GM18498 (cell line): ENCODE data around the gene KRT35.

Experiments
- ATAC-seq: cut with Tn5 transposase; IDR thresholded peaks from one replicate; pipeline ENCODE4 v1.9.1; 2021; ENCODE audit warnings: mild to moderate bottlenecking, moderate library complexity; ENCODE audit not compliant: unreplicated experiment

KRT35 gene

DNA sequence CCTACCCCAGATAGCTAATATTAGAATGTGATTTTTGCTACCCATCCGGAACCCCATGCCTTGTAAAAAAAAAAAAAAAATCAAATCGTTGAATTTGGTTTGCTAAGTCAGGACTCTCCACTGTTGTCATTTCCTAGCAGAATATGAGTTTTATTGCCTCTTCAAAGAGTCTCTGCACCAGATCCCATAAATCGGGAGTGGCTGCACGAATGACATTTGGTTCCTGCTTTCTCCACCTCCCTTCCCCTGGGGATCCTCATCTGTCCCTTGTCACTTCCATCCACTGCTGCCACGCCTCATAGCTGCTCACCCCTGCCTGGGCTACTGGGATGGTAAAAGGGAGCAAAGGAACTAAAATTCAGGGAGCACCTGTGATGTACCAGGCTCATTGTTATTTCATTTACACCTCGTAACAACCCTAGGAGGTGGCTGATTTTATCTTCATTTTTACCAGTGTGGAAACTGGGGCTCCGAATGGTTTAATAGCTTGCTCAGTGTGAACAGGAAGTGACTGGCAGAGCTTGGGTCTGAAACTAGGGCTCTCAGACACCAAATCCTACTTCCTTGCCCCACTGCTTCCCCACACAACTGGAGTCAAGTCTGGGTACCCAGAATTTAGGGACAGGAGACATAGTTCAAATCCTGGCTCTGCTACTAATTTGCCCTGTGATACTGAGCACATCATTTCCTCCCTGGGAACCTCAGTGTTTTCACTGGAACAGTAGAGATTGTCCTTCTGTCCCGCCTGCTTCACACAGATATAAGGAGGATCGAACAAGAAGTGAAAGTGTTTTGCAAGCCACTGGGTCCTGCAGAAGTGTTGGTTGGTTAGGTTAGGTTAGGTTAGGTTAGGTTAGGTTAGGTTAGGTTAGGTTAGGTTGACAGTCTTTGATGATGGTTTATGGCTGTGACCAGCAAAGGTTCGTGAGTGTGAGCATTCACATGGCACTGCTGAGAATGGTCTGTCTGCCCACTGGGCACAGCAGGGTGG lies 9.3 kb upstream of the KRT35 start:
- no peak for ATAC-seq

DNA sequence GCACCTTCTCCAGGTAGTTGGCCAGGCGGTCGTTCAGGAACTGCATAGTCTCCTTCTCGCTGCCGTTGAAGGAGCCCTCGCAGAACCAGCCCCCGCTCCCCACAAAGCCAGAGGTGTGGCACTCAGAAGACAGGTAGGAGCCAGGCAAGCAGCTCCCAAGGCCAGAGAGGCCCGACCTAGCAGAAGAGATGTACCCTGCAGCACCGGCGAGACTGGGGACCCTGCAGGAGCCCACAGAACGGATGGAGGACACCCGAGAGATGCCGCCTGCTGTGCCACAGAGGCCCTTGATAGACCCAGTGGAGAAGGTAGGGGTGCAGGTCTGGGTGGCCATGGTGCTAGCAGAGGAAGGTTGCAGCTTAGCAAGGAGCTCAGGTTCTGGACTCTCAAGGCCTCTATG lies 8.6 kb upstream of the KRT35 start, which contains the start of gene KRT36:
KRT36 (minus strand) TSS at position 380 of the 400 bp plus-strand sequence; CDS start at position 334, 46 bp downstream.
- ATAC-seq = no peak

DNA sequence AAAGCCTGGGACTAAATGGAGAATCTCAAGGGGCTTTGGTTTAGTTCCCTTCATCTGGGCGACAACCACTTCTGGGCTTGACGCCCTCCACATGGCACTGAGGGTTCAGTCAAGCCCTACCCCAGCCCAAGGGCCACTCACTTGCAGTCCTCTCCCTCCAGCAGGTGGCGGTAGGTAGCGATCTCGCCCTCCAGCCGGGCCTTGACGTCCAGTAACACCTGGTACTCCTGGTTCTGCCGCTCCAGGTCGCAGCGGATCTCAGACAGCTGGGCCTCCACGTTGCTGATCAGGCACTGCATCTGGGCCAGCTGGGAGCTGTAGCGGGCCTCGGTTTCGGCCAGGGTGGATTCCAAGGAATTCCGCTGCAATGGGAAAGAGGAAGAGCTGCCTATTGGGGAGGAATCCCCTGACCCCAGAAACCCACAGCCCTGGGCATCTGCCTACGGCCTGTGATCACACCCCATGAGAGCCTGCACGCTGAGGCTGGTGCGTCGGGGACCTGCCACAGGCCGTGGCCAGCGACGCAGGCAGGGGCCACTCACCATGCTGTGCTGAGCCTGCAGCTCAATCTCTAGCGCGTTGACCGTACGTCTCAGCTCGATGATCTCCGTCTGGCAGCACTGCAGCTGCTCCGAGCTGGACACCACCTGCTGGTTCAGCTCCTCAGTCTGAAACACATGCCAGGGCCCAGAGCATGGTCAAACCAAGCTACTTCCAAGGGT lies 6.0 kb upstream of the KRT35 start:
- no peak for ATAC-seq

DNA sequence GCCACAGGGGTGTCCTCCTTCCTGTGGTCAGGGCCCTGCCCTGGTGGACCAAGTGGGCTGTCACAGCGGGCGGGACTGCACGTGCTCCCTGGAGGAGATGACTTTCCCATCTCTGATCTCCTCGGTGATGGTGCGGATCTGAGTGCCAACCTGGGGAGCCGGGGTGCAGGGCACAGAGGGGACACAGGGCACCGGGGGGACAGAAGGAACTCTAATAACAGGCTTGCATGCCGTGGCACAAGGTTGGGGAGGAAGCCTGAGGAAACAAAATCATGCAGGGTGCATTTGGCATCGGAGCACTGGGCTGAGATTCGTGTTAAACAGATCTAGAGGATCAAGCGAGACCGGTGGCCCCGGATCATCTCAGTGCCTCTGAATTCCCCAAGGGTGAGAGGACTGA lies 5.4 kb upstream of the KRT35 start:
- ATAC-seq = no peak

DNA sequence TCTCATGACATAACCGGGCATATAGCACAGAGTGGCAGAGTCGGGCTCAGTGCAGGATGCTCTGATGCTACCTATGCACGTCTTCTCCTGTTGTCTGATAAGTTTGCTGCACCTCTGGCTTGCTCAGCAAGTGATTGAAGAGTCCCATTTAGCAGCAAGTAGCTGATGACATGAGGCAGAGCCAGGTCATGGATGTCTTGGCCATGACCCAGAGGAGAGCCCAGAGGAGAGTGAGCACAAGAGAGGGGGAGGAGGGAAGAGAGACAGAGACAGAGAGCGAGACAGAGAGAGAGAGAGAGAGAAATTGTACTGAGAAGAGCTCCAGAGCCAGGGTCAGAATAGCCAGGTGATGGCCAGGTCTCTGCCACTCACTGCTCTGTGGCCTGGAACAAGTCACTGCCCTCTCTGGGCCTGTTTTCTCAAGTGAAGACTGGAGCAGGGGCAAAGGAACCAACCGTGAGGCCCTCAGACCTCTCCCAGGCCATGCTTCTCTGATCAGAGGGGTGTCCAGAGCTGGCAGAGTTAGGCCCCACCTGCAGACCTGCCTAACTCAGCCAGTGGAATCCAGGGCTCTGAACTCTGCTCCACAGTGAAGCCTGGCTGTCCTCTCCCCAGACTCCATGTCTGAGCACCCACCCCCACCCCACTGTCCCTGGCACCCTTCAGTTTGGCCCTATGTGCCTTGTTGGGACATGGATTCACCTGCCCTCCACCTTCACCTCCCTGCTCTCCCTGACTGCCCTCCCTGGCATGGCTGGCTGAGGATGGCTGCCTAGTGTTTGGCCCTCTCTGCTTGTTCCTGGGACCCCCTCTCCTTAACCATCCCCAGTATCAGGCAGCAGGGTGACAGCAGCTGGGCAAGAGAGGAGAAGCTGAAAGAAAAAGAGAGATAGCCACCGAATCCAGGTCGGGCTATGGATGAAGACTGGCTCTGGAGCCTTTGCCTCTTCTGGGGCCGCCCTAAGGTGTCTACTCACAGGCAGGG lies 4.3 kb upstream of the KRT35 start:
- ATAC-seq = no peak

DNA sequence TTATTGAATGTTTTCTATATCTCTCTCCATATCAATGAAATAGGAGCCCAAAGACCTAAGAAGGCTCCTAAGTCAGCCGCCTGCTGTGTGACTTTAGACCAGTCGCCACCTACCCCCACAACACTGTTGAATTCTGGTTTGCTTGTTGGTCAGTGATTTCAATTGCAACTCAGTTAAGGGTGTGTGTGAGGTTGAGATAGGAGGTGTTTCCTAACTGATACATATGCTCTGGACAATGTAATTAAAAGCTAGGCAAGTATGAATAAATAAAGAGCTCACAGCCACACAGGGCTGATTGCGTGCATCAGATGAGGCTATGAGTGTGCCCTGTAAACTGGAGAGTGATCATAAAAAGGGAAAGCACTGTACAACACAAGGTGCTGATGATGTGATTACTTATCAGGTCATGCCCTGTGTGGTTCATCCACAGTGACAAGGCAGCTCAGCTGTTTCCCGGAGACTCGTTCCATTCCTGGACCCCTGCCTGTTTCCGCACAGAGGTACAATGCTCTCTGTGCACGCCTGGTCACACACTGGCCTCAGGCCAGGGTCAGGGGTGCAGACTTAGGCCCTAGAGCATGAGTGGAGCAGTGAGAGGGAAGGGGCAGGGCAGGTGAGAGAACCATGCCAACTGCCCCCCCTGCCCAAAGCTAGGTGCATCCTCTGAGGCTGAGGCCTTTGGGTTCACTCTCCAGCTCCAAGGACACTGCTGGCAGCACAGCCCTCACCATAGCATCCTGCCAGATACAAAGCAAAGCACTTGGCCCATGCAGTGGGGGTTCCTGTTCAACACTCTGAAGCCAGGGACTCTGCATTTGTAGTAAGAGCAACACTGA lies 3.3 kb upstream of the KRT35 start:
- no peak for ATAC-seq

DNA sequence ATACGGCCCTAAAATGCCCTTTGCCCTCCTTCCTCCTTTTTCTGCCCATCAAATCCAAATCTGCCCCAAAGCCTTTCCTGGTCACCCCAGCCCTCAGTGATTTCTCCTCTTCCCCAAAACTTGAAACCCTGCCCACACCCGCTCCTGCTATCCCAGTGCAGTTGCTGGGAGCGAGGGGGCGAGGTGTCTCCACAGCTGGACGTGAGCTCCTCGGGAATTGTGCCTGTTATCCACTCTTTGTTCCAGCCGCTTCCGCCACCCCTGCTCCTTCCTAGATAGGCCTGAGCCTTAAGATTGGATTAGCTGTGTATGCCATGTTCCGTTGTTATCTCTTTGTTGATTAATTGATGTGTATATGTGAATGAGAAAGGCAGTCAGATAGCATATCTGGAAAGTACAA lies 2.6 kb upstream of the KRT35 start:
- ATAC-seq = no peak

DNA sequence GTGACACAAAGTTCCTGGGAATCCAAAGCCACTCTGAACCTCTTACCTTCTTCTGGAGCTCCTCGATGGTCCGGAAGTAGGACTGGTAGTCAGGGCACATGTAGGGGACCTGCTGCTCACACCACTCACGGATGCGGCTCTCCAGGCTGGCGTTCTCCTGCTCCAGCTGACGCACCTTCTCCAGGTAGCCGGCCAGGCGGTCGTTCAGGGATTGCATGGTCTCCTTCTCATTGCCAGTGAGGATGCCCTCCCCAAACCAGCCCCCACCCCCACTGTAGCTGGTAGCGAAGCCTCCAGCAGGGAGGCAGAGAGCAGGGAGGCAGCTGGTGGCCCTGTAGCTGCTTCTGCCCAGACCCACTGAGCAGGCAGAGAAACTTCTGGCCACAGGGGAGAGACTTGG lies 370 bp downstream of the KRT35 start:
- no peak for ATAC-seq

DNA sequence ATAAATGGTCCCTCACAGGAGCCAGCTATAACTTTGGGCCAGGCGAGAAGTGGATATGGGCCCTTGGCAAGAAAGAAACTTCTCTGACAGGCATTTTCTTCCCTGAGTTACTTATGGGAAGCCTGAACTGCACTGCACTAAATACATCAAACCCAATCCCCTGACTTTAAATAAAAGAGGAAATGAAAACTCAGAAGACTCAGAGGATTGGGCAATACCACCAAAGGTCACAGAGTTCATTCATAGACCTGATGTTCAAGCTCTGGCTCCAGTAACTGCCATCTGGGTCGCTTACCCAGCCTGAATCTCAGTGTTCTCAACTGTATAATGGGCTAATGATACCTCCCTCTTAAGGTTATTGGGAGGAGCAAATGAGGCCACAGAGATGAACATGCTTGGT lies 815 bp downstream of the KRT35 start:
- ATAC-seq = no peak

DNA sequence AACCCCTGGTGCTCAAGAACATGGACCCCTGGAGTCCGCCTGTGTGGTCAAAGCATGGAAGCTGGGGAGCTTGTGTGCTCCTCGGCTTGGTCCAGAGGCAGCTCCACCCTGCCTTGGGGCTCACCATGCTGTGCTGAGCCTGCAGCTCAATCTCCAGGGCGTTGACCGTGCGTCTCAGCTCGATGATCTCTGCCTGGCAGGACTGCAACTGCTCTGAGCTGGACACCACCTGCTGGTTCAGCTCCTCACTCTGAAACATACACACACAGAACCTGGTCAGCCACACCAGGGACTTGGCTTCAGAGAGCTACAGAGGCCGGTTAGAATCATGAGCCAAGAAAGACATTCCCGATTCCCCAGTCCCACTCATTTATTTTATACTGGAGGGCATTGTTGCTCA lies 2.7 kb downstream of the KRT35 start:
- ATAC-seq = no peak

DNA sequence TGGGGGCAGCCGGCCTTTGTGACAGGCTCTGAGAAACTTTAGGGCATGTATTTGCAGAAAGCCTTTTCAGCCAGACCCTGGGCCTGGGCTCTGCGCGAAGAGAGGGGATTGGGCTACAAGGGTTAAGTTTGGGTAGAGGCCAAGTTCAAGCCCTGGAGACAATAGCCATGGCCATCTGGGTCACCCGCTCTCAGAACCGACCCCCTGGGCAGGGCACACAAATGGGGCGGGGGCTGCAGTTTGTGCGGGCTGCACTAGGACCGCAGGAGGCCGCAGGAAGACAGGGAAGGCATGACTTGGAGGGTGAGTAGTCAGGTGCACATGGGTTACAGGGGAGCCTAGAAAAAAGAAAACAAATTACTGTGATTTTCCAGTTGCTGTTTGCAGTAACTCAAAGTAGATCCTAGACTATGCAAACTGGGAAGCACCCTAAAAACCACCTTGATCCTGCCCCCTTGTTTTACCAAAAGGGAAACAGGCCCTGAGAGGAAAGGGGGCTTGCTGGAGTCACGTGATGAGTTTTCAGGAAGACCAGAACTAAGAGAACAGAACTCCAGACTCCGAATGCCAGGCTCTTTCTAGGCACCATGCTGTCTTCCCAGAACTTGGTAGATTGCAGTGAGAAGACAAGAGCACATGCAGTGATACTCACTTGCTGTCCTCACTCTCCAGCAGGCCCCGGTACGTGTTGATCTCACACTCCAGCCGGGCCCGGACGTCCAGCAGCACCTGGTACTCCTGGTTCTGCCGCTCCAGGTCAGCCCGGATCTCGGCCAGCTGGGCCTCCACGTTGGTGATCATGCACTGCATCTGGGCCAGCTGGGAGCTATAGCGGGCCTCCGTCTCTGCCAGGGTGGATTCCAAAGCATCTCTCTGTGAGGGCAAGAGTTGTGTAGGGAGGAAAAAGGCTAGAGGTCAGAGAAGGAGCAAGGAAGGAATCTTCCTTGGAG lies 3.8 kb downstream of the KRT35 start:
- no peak for ATAC-seq

DNA sequence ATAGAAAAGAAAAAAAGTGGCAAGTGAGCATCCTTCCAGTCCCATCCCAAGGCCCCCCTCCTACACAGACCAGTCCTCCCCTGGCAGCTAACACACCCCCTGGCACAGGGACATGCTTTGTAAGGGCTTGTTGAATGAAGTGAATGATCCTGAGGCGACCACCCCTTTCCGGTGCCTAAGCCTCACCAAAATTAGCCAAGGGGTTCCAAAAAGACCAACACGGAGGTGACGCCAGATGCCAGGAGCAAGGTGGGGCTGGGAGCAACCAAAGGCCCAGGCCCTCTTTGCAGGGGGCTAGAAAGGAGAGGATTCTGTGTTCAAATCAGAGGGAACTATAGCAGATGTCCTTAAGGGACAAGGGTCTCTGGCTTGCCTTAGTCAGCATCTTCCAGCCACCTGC lies 5.5 kb downstream of the KRT35 start:
- no peak for ATAC-seq

DNA sequence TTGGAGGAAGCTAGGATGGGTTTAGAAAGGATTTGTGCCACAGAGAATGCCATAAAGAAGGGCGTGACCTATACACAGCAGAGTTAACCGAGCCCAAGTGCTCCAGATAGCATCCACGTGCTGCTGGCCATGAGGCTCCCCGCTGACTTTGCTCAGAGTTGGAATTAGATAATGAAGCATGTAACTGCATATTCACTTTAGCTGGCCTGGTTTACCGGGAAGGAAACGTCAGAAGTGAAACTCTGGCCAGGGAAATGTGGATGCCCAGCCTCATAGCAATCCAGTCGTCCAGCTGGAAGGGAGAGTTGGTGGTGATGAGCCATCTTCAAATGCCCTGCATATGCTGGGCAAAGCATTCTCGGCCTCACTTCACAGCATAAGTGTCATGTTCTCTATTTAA lies 6.1 kb downstream of the KRT35 start:
- ATAC-seq = no peak

DNA sequence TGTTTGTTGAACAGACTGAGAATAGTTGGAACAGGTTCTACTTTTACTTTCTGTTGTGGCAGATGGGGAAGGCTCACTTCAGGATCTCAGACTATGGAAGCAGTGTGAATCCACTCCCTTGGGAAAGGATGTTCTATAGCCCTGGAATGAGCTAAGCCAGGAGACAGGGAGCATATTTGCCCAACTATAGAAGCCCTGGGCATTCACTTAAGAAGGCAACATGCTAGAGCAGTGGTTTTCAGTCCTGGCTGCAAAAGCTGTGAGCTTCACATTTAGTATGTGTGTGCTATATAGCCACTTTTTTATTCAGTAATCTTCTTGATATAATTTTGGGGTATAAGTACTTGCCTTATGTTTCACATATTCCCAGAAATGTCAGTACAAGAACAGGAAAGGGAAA lies 12.6 kb downstream of the KRT35 start:
- ATAC-seq = no peak

DNA sequence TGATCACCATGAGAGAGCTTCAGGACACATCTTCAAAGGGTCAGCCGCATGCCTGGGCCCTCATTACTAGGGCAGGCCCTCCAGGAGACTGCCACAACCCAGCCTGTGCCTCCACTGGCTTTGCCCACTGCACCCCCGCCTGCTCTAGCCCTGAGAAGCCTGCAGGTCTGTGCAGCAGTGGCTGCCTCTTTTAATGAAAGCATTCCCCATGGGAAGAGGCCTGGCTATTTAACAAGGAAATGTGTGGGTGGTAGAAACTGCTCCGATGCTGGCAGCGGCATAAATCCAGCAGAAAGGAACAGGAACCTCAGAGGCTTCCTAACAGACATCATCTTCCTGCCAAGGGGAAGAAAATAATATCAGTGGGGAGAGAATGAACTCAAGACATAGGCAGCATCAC lies 13.4 kb downstream of the KRT35 start:
- ATAC-seq = no peak

DNA sequence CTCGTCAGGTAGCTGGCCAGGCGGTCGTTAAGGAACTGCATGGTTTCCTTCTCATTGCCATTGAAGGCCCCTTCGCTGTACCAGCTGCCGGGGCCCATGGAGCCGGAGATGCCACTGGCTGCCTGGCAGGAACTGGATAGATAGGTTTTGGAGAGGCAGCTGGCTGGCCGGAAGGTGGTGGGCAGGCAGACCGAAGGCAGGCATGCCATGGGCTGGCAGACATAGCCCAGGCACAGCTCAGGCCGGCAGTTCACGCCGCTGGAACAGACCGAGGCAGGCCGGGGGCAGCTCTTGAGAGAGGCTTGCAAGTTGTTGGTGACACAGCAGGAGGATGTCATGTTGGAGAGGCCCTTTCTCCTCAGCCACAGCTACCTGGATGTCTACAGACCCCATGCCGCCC lies 14.0 kb downstream of the KRT35 start, which contains the start of gene KRT32:
KRT32 (minus strand) TSS at position 399 of the 400 bp plus-strand sequence; CDS start at position 338, 61 bp downstream.
- no peak for ATAC-seq

DNA sequence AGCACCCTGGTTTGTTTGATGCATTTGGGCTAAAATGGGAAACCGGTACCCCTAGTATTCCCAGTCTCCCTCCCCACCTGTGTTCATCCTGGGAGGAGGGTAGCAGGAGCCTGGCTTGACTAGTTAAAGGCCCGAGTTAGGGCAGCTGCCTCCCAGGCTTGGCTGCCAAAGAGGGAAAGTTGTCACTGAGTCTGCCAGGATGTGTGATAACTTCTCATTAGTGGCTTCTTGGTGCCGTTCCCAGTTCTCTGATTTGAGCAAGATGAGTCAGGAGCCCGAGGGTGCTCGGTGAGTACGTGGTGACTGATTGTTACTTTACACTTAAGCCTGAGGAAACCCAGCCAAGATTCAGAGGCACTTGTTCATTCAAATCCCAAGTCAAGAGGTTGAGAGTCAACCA lies 16.3 kb downstream of the KRT35 start:
- no peak for ATAC-seq

DNA sequence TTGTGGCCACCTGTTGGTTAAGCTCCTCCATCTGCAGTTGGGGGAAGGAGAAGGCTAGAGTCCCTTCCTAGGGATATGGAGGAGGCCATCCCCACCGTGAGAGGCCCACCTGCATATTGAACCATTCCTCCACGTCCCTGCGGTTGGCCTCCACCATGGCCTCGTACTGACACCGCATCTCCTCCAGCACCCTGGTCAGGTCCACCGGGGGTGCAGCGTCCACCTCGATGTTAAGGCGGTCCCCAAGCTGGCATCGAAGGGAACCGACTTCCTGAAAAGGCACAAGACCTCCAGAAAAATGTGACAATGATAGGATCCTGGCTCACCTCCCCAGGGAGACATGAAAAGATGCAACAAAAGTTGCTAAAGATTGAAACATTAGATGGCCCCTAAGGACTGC lies 16.8 kb downstream of the KRT35 start:
- no peak for ATAC-seq

DNA sequence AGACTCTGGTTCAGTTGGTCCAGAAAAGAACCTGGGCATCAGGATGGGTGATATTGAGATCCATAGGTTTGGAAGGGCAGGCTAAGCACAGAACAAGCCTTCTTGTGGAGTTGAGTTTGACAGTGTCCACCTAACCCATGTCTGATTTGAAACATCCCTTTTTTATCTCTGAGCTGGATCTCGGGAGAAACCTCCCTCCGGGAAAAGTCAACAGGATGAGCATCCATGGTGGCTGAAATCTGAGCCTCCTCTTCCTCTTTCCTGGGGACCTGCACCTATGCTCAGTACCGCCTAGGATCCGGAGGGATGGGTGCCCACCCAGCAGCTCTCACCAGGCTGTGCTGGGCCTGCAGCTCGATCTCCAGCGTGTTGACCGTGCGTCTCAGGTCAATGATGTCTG lies 17.2 kb downstream of the KRT35 start:
- ATAC-seq = no peak
